ENCODE data around the gene KCNJ3. TPM values are rescaled to one million over a fixed set of nuclear protein-coding genes. Genes with fewer than 3 reads are reported as not detected.
"Not testable (repeated sequence)": the region's sequence is repeated elsewhere in the genome, so short reads cannot be mapped to it uniquely, and the experiment has no call there.

The KCNJ3 gene
- total RNA-seq, 1 experiment from 2014 or later, result not detected

GRCh38 chr2:154795651-154796050 lies 97.2 kb downstream of the KCNJ3 start:
- DNase-seq (ENCODE audit: low read depth, low spot score), result no peak
- in situ Hi-C loops (cut with HindIII; ENCODE audit: low pct_unique_long_range_greater_than_20kb, low sequenced_read_pairs), result no loop called here

- DNase-seq (ENCODE audit: low read depth, low spot score), result no peak
- in situ Hi-C loops (cut with HindIII; ENCODE audit: low pct_unique_long_range_greater_than_20kb, low sequenced_read_pairs), result no loop called here
Measured at GRCh38 chr2:154804451-154804850, 106.0 kb downstream of the KCNJ3 start.

GRCh38 chr2:154813636-154814035 lies 115.1 kb downstream of the KCNJ3 start:
- peak; percentile 83 for DNase-seq (ENCODE audit: low read depth, low spot score)
- in situ Hi-C loops (cut with HindIII; ENCODE audit: low pct_unique_long_range_greater_than_20kb, low sequenced_read_pairs), result no loop called here

- in situ Hi-C loops (cut with HindIII; ENCODE audit: low pct_unique_long_range_greater_than_20kb, low sequenced_read_pairs), result no loop called here
- DNase-seq (ENCODE audit: low read depth, low spot score), result no peak
Measured at GRCh38 chr2:154814856-154815255, 116.4 kb downstream of the KCNJ3 start.

- in situ Hi-C loops (cut with HindIII; ENCODE audit: low pct_unique_long_range_greater_than_20kb, low sequenced_read_pairs), result no loop called here
- no peak for DNase-seq (ENCODE audit: low read depth, low spot score)
Measured at GRCh38 chr2:154825358-154825757, 126.9 kb downstream of the KCNJ3 start.

GRCh38 chr2:154826827-154827226 lies 128.3 kb downstream of the KCNJ3 start:
- in situ Hi-C loops (cut with HindIII; ENCODE audit: low pct_unique_long_range_greater_than_20kb, low sequenced_read_pairs), result no loop called here

GRCh38 chr2:154827286-154827685 lies 128.8 kb downstream of the KCNJ3 start:
- in situ Hi-C loops (cut with HindIII; ENCODE audit: low pct_unique_long_range_greater_than_20kb, low sequenced_read_pairs), result no loop called here
- no peak for DNase-seq (ENCODE audit: low read depth, low spot score)

More at GRCh38 chr2:154826827-154827226, 128.3 kb downstream of the KCNJ3 start:
- DNase-seq (ENCODE audit: low read depth, low spot score), result no peak

GRCh38 chr2:154832711-154833110 lies 134.2 kb downstream of the KCNJ3 start:
- in situ Hi-C loops (cut with HindIII; ENCODE audit: low pct_unique_long_range_greater_than_20kb, low sequenced_read_pairs), result no loop called here
- no peak for DNase-seq (ENCODE audit: low read depth, low spot score)

GRCh38 chr2:154836632-154837031 lies 138.1 kb downstream of the KCNJ3 start:
- DNase-seq (ENCODE audit: low read depth, low spot score), result no peak
- in situ Hi-C loops (cut with HindIII; ENCODE audit: low pct_unique_long_range_greater_than_20kb, low sequenced_read_pairs), result no loop called here

GRCh38 chr2:154837035-154837434 lies 138.5 kb downstream of the KCNJ3 start:
- in situ Hi-C loops (cut with HindIII; ENCODE audit: low pct_unique_long_range_greater_than_20kb, low sequenced_read_pairs), result no loop called here
- no peak for DNase-seq (ENCODE audit: low read depth, low spot score)

GRCh38 chr2:154844513-154844912 lies 146.0 kb downstream of the KCNJ3 start:
- in situ Hi-C loops (cut with HindIII; ENCODE audit: low pct_unique_long_range_greater_than_20kb, low sequenced_read_pairs), result no loop called here
- no peak for DNase-seq (ENCODE audit: low read depth, low spot score)

- DNase-seq (ENCODE audit: low read depth, low spot score), result no peak
- in situ Hi-C loops (cut with HindIII; ENCODE audit: low pct_unique_long_range_greater_than_20kb, low sequenced_read_pairs), result no loop called here
Measured at GRCh38 chr2:154846842-154847241, 148.3 kb downstream of the KCNJ3 start.

- DNase-seq (ENCODE audit: low read depth, low spot score), result no peak
- in situ Hi-C loops (cut with HindIII; ENCODE audit: low pct_unique_long_range_greater_than_20kb, low sequenced_read_pairs), result no loop called here
Measured at GRCh38 chr2:154849482-154849881, 151.0 kb downstream of the KCNJ3 start.

- in situ Hi-C loops (cut with HindIII; ENCODE audit: low pct_unique_long_range_greater_than_20kb, low sequenced_read_pairs), result no loop called here
Measured at GRCh38 chr2:154850532-154850931, 152.0 kb downstream of the KCNJ3 start.

GRCh38 chr2:154855138-154855537 lies 156.6 kb downstream of the KCNJ3 start:
- in situ Hi-C loops (cut with HindIII; ENCODE audit: low pct_unique_long_range_greater_than_20kb, low sequenced_read_pairs), result no loop called here
- no peak for DNase-seq (ENCODE audit: low read depth, low spot score)

More at GRCh38 chr2:154850532-154850931, 152.0 kb downstream of the KCNJ3 start:
- DNase-seq (ENCODE audit: low read depth, low spot score), result no peak

GRCh38 chr2:154867151-154867550 lies 168.7 kb downstream of the KCNJ3 start:
- in situ Hi-C loops (cut with HindIII; ENCODE audit: low pct_unique_long_range_greater_than_20kb, low sequenced_read_pairs); DNase-seq (ENCODE audit: low read depth, low spot score): not testable (repeated sequence)

GRCh38 chr2:154875999-154876398 lies 177.5 kb downstream of the KCNJ3 start:
- no peak for DNase-seq (ENCODE audit: low read depth, low spot score)
- in situ Hi-C loops (cut with HindIII; ENCODE audit: low pct_unique_long_range_greater_than_20kb, low sequenced_read_pairs), result no loop called here

GRCh38 chr2:154882725-154883124 lies 184.2 kb downstream of the KCNJ3 start:
- DNase-seq (ENCODE audit: low read depth, low spot score), result no peak
- in situ Hi-C loops (cut with HindIII; ENCODE audit: low pct_unique_long_range_greater_than_20kb, low sequenced_read_pairs), result no loop called here

GRCh38 chr2:154886316-154886715 lies 187.8 kb downstream of the KCNJ3 start:
- in situ Hi-C loops (cut with HindIII; ENCODE audit: low pct_unique_long_range_greater_than_20kb, low sequenced_read_pairs), result no loop called here
- DNase-seq (ENCODE audit: low read depth, low spot score), result no peak

- in situ Hi-C loops (cut with HindIII; ENCODE audit: low pct_unique_long_range_greater_than_20kb, low sequenced_read_pairs), result no loop called here
- DNase-seq (ENCODE audit: low read depth, low spot score), result no peak
Measured at GRCh38 chr2:154898269-154898668, 199.8 kb downstream of the KCNJ3 start.
